HepG2 (cell line): ENCODE data around the gene JAG1. TPM values are rescaled to one million over a fixed set of nuclear protein-coding genes. Genes with fewer than 3 reads are reported as not detected.

Experiments used
- ATAC-seq: fragments of 200-7000 bp; cut with Tn5 transposase; 3 replicates; pipeline ENCODE4 v1.9.1; 2020; ENCODE audit warnings: mild to moderate bottlenecking, moderate library complexity
- BruUV-seq: library from RNA; stranded (reverse); fragments of 400-500 nt; replicated peaks from 2 replicates; lab custom pipeline; 2021; lab: Mats Ljungman, UMichigan
- CTCF ChIA-PET: fragments of 300-600 bp; formaldehyde crosslinking; extraction: SDS; loops from one replicate; lab custom pipeline; 2021; ENCODE audit warnings: low total read pairs, inconsistent platforms, low intra/inter-chr PET ratio; lab: Yijun Ruan, JAX
- POLR2A ChIA-PET: fragments of 350-600 bp; sonication (Branson Sonifier 250); formaldehyde crosslinking; loops from one replicate; lab custom pipeline; 2020; ENCODE audit warnings: antibody characterized with exemption, inconsistent platforms; lab: Yijun Ruan, JAX
- DNase-seq: peaks from one replicate; pipeline ENCODE4 v3.0.0-alpha.2; 2015; ENCODE audit warnings: low spot score
- FAIRE-seq: peaks from 3 replicates; lab custom pipeline; 2011; peaks lifted over from hg19 to GRCh38; lab: Jason Lieb, UNC
- H2AFZ ChIP-seq: one replicate; pipeline ENCODE4 v1.6.1; 2011; ENCODE audit warnings: low read length, inconsistent platforms
- H3K27ac ChIP-seq: fragments of 300-600 bp; 3 replicates; pipeline ENCODE4 v1.8.0; 2011; ENCODE audit warnings: mixed run types, mild to moderate bottlenecking, mixed read lengths, low read length, inconsistent platforms; ENCODE audit not compliant: insufficient read depth; ENCODE audit errors: extremely low read length
- H3K27me3 ChIP-seq, 2 experiments: fragments of 200-600 bp in 1 of 2; 2 replicates in 1 of 2; 3 replicates in 1 of 2; pipeline versions ENCODE4 v1.6.0 to v1.8.0; 2011; ENCODE audit warnings: low read length in 2 of 2, mild to moderate bottlenecking in 2 of 2, moderate library complexity in 2 of 2, inconsistent platforms in 1 of 2; ENCODE audit not compliant: insufficient read depth in 2 of 2, control insufficient read depth in 1 of 2
- H3K36me3 ChIP-seq, 2 experiments: fragments of 200-600 bp in 1 of 2; replicated peaks in 1 of 2; 2 replicates in 1 of 2; 3 replicates in 1 of 2; pipeline versions ENCODE4 v1.5.1 to v1.8.0; 2011; ENCODE audit warnings: low read length in 2 of 2, inconsistent platforms in 1 of 2; ENCODE audit not compliant: insufficient read depth in 2 of 2, control insufficient read depth in 1 of 2
- H3K4me1 ChIP-seq: 2 replicates; pipeline ENCODE4 v1.5.1; 2012; ENCODE audit warnings: low read length, inconsistent platforms; ENCODE audit not compliant: insufficient read depth
- H3K4me2 ChIP-seq: 2 replicates; pipeline ENCODE4 v1.6.0; 2011; ENCODE audit warnings: low read depth, low read length, inconsistent platforms
- H3K4me3 ChIP-seq, 3 experiments: fragments of 200-600 bp in 1 of 3; sonication (generic), shearing (Covaris generic) in 1 of 3; replicated peaks in 1 of 3; 2 replicates each; pipeline ENCODE4 v1.5.1; 2011 to 2016; ENCODE audit warnings: low read length in 3 of 3, inconsistent platforms in 2 of 3, low read depth in 2 of 3, mild to moderate bottlenecking in 2 of 3, control low read depth in 1 of 3, mixed read lengths in 1 of 3; ENCODE audit not compliant: insufficient read depth in 1 of 3
- H3K79me2 ChIP-seq: one replicate; pipeline ENCODE4 v1.6.1; 2011; ENCODE audit warnings: low read length, inconsistent platforms; ENCODE audit not compliant: insufficient read depth
- H3K9ac ChIP-seq: 2 replicates; pipeline ENCODE4 v1.6.0; 2011; ENCODE audit warnings: mild to moderate bottlenecking, low read depth, low read length, inconsistent platforms; ENCODE audit not compliant: insufficient read depth
- H3K9me3 ChIP-seq: 2 replicates; pipeline ENCODE4 v1.5.1; 2012; ENCODE audit warnings: mild to moderate bottlenecking, low read length
- H4K20me1 ChIP-seq: 2 replicates; pipeline ENCODE4 v1.6.0; 2011; ENCODE audit warnings: inconsistent platforms, mild to moderate bottlenecking, low read length, moderate library complexity; ENCODE audit not compliant: insufficient read depth
- ARHGAP35 ChIP-seq: sonication (generic); formaldehyde crosslinking; IDR thresholded peaks from 2 replicates; pipeline ENCODE4 v1.9.0; 2022; ENCODE audit warnings: mild to moderate bottlenecking, inconsistent platforms, moderate library complexity, missing genetic modification reagents, borderline replicate concordance
- MAFG ChIP-seq: sonication (generic); formaldehyde crosslinking; IDR thresholded peaks from 2 replicates; pipeline ENCODE4 v1.5.1; 2020; ENCODE audit warnings: mild to moderate bottlenecking, missing genetic modification reagents
- POLR2A ChIP-seq, 2 experiments: IDR thresholded peaks; 2 replicates each; pipeline ENCODE4 v1.6.1; 2011; ENCODE audit warnings: low read depth in 2 of 2, low read length in 2 of 2, mild to moderate bottlenecking in 1 of 2, moderate library complexity in 1 of 2; ENCODE audit not compliant: insufficient read depth in 1 of 2
- PRPF4 ChIP-seq: fragments of 200-400 bp; formaldehyde crosslinking; IDR thresholded peaks from 2 replicates; pipeline ENCODE4 v1.6.1; 2016; ENCODE audit warnings: low read length, low read depth; ENCODE audit not compliant: poor library complexity, severe bottlenecking
- RBM22 ChIP-seq: fragments of 200-400 bp; formaldehyde crosslinking; optimal IDR thresholded peaks from 2 replicates; pipeline ENCODE3; 2017; ENCODE audit warnings: mild to moderate bottlenecking, low read length, moderate library complexity
- ZBTB40 ChIP-seq, 2 experiments: fragments of 450-650 bp in 1 of 2; sonication (generic) in 1 of 2; formaldehyde crosslinking in 1 of 2; IDR thresholded peaks; 2 replicates each; pipeline versions ENCODE4 v1.6.1 to v1.8.0; 2016 to 2022; ENCODE audit warnings: antibody characterized with exemption in 1 of 2, mild to moderate bottlenecking in 1 of 2, missing genetic modification reagents in 1 of 2
- ZNF160 ChIP-seq: sonication (generic); formaldehyde crosslinking; IDR thresholded peaks from 2 replicates; pipeline ENCODE4 v1.8.0; 2022; ENCODE audit warnings: mild to moderate bottlenecking, inconsistent platforms, missing genetic modification reagents
- ZNF225 ChIP-seq: sonication (generic); formaldehyde crosslinking; IDR thresholded peaks from 2 replicates; pipeline ENCODE4 v1.4.0; 2020; ENCODE audit warnings: mild to moderate bottlenecking, missing genetic modification reagents
- ZNF687 ChIP-seq: sonication (generic); formaldehyde crosslinking; IDR thresholded peaks from 2 replicates; pipeline ENCODE4 v1.5.1; 2020; ENCODE audit warnings: mild to moderate bottlenecking, missing genetic modification reagents, moderate library complexity
- WGBS: methylation state at CpG from one replicate; pipeline ENCODE4 v1.1.6; 2017; ENCODE audit warnings: low lambda C conversion rate; 5-methylcytosine and 5-hydroxymethylcytosine counted together
- in situ Hi-C: cut with HindIII; loops from 2 replicates; pipeline ENCODE4 v1.10.0; 2017; ENCODE audit warnings: low pct_unique_long_range_greater_than_20kb; ENCODE audit not compliant: extremely low pct_ligation_motif_present
- intact Hi-C: fragments of 100-400 bp; cut with micrococcal nuclease; formaldehyde crosslinking; loops from one replicate; pipeline ENCODE4 v1.10.0; 2022; ENCODE audit not compliant: unreplicated experiment
- polyA plus RNA-seq, 8 experiments: library from polyadenylated mRNA; depleted of rRNA in 3 of 8; stranded (reverse) in 7 of 8; unstranded in 1 of 8; fragments of >200 nt; fragmentation: Illumina TruSeq in 4 of 8; extraction: Trizol in 4 of 8; gene quantifications; 2 replicates each; pipeline versions ENCODE4 v1.2.1 to v1.2.3, GENCODE V29; 2011 to 2016; ENCODE audit warnings: low read depth in 4 of 8, missing spikeins in 1 of 8, mixed read lengths in 1 of 8; ENCODE audit not compliant: insufficient read depth in 1 of 8
- total RNA-seq, 5 experiments: library from RNA; depleted of rRNA; stranded (reverse); fragments of >200 nt; fragmentation: Illumina TruSeq; extraction: Trizol; gene quantifications; 2 replicates each; pipeline ENCODE4 v1.2.3, GENCODE V29; 2016; ENCODE audit warnings: low read depth in 1 of 5

Gene JAG1
- total and polyA plus RNA-seq, 2 of the 13 experiments (the other 11 are each of a cell fraction or from before 2014, with no cell fraction given), result 47.1 to 56.3 TPM

DNA sequence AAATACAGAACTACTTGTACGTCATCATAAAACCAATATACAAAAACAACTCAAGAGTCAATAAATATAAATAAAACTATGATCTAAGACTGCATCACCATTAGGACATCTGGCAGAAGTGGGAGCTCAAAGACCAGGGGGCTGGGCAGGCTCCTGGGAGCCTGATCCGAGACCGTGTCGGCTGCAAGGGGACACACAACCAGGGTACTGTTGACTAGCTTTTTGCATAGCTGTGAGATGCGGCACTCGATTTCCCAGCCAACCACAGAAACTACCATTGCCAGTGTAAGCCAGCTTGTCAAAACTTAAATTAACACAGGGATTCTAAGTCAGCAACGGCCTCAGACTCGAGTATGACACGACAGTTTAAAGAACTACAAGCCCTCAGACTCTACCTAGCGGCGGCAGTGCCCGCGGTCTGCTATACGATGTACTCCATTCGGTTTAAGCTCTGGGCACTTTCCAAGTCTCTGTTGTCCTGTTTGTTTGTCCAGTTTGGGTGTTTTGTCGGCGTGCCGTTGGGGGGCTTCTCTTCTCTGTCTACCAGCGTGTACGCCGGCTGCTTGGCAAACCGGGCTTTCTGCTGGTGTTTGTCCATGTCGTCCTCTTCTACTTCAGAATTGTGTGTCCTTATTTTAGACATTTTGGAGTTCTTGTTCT is 34.6 kb downstream of the JAG1 start:
- FAIRE-seq (no peak), DNase-seq (no peak), ATAC-seq (no peak)
- Histone ChIP-seq H3K4me2 (no peak overlapping the region), H3K4me3 (no peak overlapping the region), H3K9ac (no peak overlapping the region), H2AFZ (no peak overlapping the region), H3K36me3 (peaks cover 47 to 60% of the 10 kb centered on the region in 2 experiments), H3K79me2 (no peaks in the 10 kb centered on the region), H3K9me3 (no peaks in the 10 kb centered on the region), H3K27me3 (no peaks in the 10 kb centered on the region), H3K4me1 (no peaks in the 10 kb centered on the region), H4K20me1 (no peaks in the 10 kb centered on the region), H3K27ac (no peak overlapping the region)
- in situ Hi-C loops (loop anchor here (5.0 kb wide), 1 partner anchor 87 kb away; no protein-coding TSS in a partner anchor), intact Hi-C loops (loop anchor here (10.0 kb wide), 1 partner anchor 204 kb away; the partner anchor contains the start of genes MKKS and SLX4IP)
- CTCF ChIA-PET, result no interaction called here
- WGBS, result 97% methylated on average over 23 of the region's 23 CpGs
- POLR2A ChIA-PET, result interaction anchor here (0.9 kb wide), 1 partner anchor 74 kb away, joined by 3 read pairs; no protein-coding TSS in a partner anchor
- TF ChIP-seq ZNF687 (CRISPR knock-in tag) (0 out of 2 replicates have a peak, but pooled peaks have one; percentile 0), ZNF160 (CRISPR knock-in tag) (no peak), RBM22 (peak; percentile 69), PRPF4 (peak; percentile 41), MAFG (no peak), ARHGAP35 (no peak), ZBTB40 (IDR thresholded peaks at IDR 0.05) (no peak), ZBTB40 (CRISPR knock-in tag; IDR thresholded peaks at IDR 0.05) (0 out of 2 replicates have a peak, but pooled peaks have one; percentile 16), ZNF225 (no peak), POLR2A (IDR thresholded peaks at IDR 0.05; ENCODE audit: insufficient read depth in 1 of 2, low read depth in 2 of 2, low read length in 2 of 2) (0 out of 4 replicates have a peak, but pooled peaks of 1 of the 2 experiments have one; percentile 33)
- BruUV-seq, result TSS peak; percentile 29
